Measurements from ENCODE around the gene TNNT2. TPM values are rescaled to one million over a fixed set of nuclear protein-coding genes. Genes with fewer than 3 reads are reported as not detected.

The TNNT2 gene
- total and polyA plus RNA-seq, 2 donors (not counting 1 experiment from before 2014, with no cell fraction given): not detected

GRCh38 chr1:201395936-201396335 lies 18.5 kb upstream of the TNNT2 start:
- peaks cover 0 to 32% (median 10%) of the 10 kb centered on the region in 4 experiments for H3K27me3 ChIP-seq (replicated peaks in 1 of 4; ENCODE audit: control extremely low read depth in 1 of 4, control insufficient read depth in 3 of 4, insufficient read depth in 4 of 4, low read length in 3 of 4)
- Mint-ChIP-seq H3K9me3 (ENCODE audit: insufficient read depth) (no peaks in the 10 kb centered on the region), H3K4me3 (no peak overlapping the region), H3K27me3 (peaks cover 41% of the 10 kb centered on the region), H3K27ac (no peak overlapping the region), H3K4me1 (no peaks in the 10 kb centered on the region)
- DNase-seq (no peak), ATAC-seq (ENCODE audit: low read depth) (no peak)
- no peaks in the 10 kb centered on the region for H3K9me3 ChIP-seq (ENCODE audit: control extremely low read depth in 1 of 3, control insufficient read depth in 2 of 3, insufficient read depth in 1 of 3, low read length in 2 of 3)
- intact Hi-C loops (cut with micrococcal nuclease): no loop called here
- ChIA-PET POLR2A (no interaction called here), CTCF (interaction anchor here (2.0 kb wide), 1 partner anchor 10 kb away, joined by 4 read pairs; no protein-coding TSS in a partner anchor)
- no peaks in the 10 kb centered on the region for H4K20me1 ChIP-seq (ENCODE audit: control insufficient read depth, insufficient read depth, low read length, poor library complexity, severe bottlenecking)
- H3K27ac ChIP-seq (ENCODE audit: low read length in 2 of 2): no peak overlapping the region
- WGBS (ENCODE audit: insufficient coverage): 82% methylated on average over 4 of the region's 4 CpGs
- no peak overlapping the region for H2AFZ ChIP-seq (ENCODE audit: insufficient read depth, low read depth, low read length, poor library complexity, severe bottlenecking)
- H3K79me2 ChIP-seq (ENCODE audit: control insufficient read depth, insufficient read depth, low read length): no peaks in the 10 kb centered on the region
- no peak overlapping the region for H3K4me2 ChIP-seq (replicated peaks; ENCODE audit: low read depth, low read length, poor library complexity, severe bottlenecking)
- H3K9ac ChIP-seq (ENCODE audit: low read length): no peak overlapping the region
- H3K4me1 ChIP-seq (ENCODE audit: control insufficient read depth in 2 of 2, insufficient read depth in 2 of 2, low read length in 2 of 2): peaks cover 0 to 4% of the 10 kb centered on the region in 2 donors
- TF ChIP-seq CTCF (IDR thresholded peaks at IDR 0.05) (no peak), EZH2 (IDR thresholded peaks at IDR 0.05; ENCODE audit: borderline replicate concordance, insufficient read depth, low read depth, low read length, poor library complexity, severe bottlenecking) (no peak)
- no peak overlapping the region for H3K4me3 ChIP-seq (ENCODE audit: control extremely low read depth in 1 of 5, extremely low read depth in 1 of 5, insufficient read depth in 1 of 5, low read depth in 2 of 5, low read length in 4 of 5)
- no peaks in the 10 kb centered on the region for H3K36me3 ChIP-seq (replicated peaks in 1 of 2; ENCODE audit: control extremely low read depth in 1 of 2, control insufficient read depth in 1 of 2, extremely low read depth in 1 of 2, insufficient read depth in 2 of 2, low read length in 1 of 2)

- Histone ChIP-seq H3K36me3 (replicated peaks in 1 of 2; ENCODE audit: control extremely low read depth in 1 of 2, control insufficient read depth in 1 of 2, extremely low read depth in 1 of 2, insufficient read depth in 2 of 2, low read length in 1 of 2) (no peaks in the 10 kb centered on the region), H3K4me1 (ENCODE audit: control insufficient read depth in 2 of 2, insufficient read depth in 2 of 2, low read length in 2 of 2) (peaks cover 0 to 4% of the 10 kb centered on the region in 2 donors), H3K4me3 (ENCODE audit: control extremely low read depth in 1 of 5, extremely low read depth in 1 of 5, insufficient read depth in 1 of 5, low read depth in 2 of 5, low read length in 4 of 5) (no peak overlapping the region), H3K9me3 (ENCODE audit: control extremely low read depth in 1 of 3, control insufficient read depth in 2 of 3, insufficient read depth in 1 of 3, low read length in 2 of 3) (no peaks in the 10 kb centered on the region), H3K79me2 (ENCODE audit: control insufficient read depth, insufficient read depth, low read length) (no peaks in the 10 kb centered on the region), H3K9ac (ENCODE audit: low read length) (no peak overlapping the region), H4K20me1 (ENCODE audit: control insufficient read depth, insufficient read depth, low read length, poor library complexity, severe bottlenecking) (no peaks in the 10 kb centered on the region), H3K27me3 (replicated peaks in 1 of 4; ENCODE audit: control extremely low read depth in 1 of 4, control insufficient read depth in 3 of 4, insufficient read depth in 4 of 4, low read length in 3 of 4) (peaks cover 0 to 21% (median 6%) of the 10 kb centered on the region in 4 experiments), H3K4me2 (replicated peaks; ENCODE audit: low read depth, low read length, poor library complexity, severe bottlenecking) (no peak overlapping the region), H2AFZ (ENCODE audit: insufficient read depth, low read depth, low read length, poor library complexity, severe bottlenecking) (no peak overlapping the region), H3K27ac (ENCODE audit: low read length in 2 of 2) (no peak overlapping the region)
- H3K27ac Mint-ChIP-seq: no peak overlapping the region
- H3K4me1 Mint-ChIP-seq: no peaks in the 10 kb centered on the region
- ChIA-PET POLR2A (no interaction called here), CTCF (interaction anchor here (2.0 kb wide), 1 partner anchor 11 kb away, joined by 4 read pairs; no protein-coding TSS in a partner anchor)
- DNase-seq: no peak
- H3K9me3 Mint-ChIP-seq (ENCODE audit: insufficient read depth): no peaks in the 10 kb centered on the region
- intact Hi-C loops (cut with micrococcal nuclease): no loop called here
- 92% methylated on average over 3 of the region's 3 CpGs for WGBS (ENCODE audit: insufficient coverage)
- ATAC-seq (ENCODE audit: low read depth): no peak
- H3K27me3 Mint-ChIP-seq: peaks cover 41% of the 10 kb centered on the region
- TF ChIP-seq CTCF (IDR thresholded peaks at IDR 0.05) (no peak), EZH2 (IDR thresholded peaks at IDR 0.05; ENCODE audit: borderline replicate concordance, insufficient read depth, low read depth, low read length, poor library complexity, severe bottlenecking) (no peak)
- H3K4me3 Mint-ChIP-seq: no peak overlapping the region
Observed at GRCh38 chr1:201394591-201394990, 17.1 kb upstream of the TNNT2 start.

Measured in B cell (primary cell).